Ishikawa (cell line): Measurements from ENCODE around the gene MGMT.

Experiments used
- CEBPB ChIP-seq: IDR thresholded peaks from 2 replicates; pipeline ENCODE4 v1.6.1; 2012
- CREB1 ChIP-seq: IDR thresholded peaks from 2 replicates; pipeline ENCODE4 v1.6.1; 2012; ENCODE audit warnings: low read depth
- EGR1 ChIP-seq: IDR thresholded peaks from 2 replicates; pipeline ENCODE4 v1.6.1; 2012
- EP300 ChIP-seq: IDR thresholded peaks from 2 replicates; pipeline ENCODE4 v1.6.1; 2012; ENCODE audit warnings: borderline replicate concordance
- FOXM1 ChIP-seq: IDR thresholded peaks from 2 replicates; pipeline ENCODE4 v1.6.1; 2012; ENCODE audit warnings: low read depth, borderline replicate concordance
- NFIC ChIP-seq: IDR thresholded peaks from 2 replicates; pipeline ENCODE4 v1.6.1; 2012
- RAD21 ChIP-seq: IDR thresholded peaks from 2 replicates; pipeline ENCODE4 v1.6.1; 2012; ENCODE audit warnings: low read depth
- TAF1 ChIP-seq: IDR thresholded peaks from 2 replicates; pipeline ENCODE4 v1.6.1; 2012; ENCODE audit warnings: low read depth, mild to moderate bottlenecking
- TCF12 ChIP-seq: IDR thresholded peaks from 2 replicates; pipeline ENCODE4 v1.6.1; 2012; ENCODE audit warnings: low read depth
- TEAD4 ChIP-seq: IDR thresholded peaks from 2 replicates; pipeline ENCODE4 v1.6.1; 2012
- YY1 ChIP-seq: IDR thresholded peaks from 2 replicates; pipeline ENCODE4 v1.6.1; 2012; ENCODE audit warnings: low read depth
- ZBTB7A ChIP-seq: IDR thresholded peaks from 2 replicates; pipeline ENCODE4 v1.6.1; 2012; ENCODE audit warnings: low read depth
- TF ChIP-seq, protein P1 (sequence below): IDR thresholded peaks from 2 replicates; pipeline ENCODE4 v1.6.1; 2012
- TF ChIP-seq, protein P2 (sequence below): IDR thresholded peaks from 2 replicates; pipeline ENCODE4 v1.6.1; 2012; ENCODE audit warnings: low read depth, mild to moderate bottlenecking
- TF ChIP-seq, protein P3 (sequence below): IDR thresholded peaks from 2 replicates; pipeline ENCODE4 v1.6.1; 2012

The MGMT gene

DNA sequence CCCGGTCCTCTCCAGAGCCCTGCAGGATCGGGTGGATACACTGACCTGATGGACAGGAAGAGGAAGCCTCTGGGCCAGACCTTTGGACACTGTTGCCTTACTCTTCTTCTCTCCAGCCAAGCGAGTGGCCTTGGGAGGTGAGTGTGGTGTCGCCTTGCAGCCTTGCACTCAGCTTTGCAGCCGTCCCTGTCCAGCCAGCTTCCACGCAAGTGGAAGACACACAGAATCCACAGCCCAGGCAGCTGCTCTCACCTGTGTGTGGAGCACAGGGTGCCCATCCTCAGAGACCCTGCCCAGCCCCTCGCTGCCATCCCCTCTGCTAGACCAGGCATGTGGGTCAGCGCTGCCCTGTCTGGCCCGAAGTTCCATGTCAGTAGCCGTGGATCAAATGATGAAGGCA, 258.0 kb downstream of the MGMT start:
- TF ChIP-seq NFIC: no peak
- TF ChIP-seq, protein P1, sequence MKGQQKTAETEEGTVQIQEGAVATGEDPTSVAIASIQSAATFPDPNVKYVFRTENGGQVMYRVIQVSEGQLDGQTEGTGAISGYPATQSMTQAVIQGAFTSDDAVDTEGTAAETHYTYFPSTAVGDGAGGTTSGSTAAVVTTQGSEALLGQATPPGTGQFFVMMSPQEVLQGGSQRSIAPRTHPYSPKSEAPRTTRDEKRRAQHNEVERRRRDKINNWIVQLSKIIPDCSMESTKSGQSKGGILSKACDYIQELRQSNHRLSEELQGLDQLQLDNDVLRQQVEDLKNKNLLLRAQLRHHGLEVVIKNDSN: no peak
- TF ChIP-seq CREB1: no peak
- no peak for TF ChIP-seq EGR1

DNA sequence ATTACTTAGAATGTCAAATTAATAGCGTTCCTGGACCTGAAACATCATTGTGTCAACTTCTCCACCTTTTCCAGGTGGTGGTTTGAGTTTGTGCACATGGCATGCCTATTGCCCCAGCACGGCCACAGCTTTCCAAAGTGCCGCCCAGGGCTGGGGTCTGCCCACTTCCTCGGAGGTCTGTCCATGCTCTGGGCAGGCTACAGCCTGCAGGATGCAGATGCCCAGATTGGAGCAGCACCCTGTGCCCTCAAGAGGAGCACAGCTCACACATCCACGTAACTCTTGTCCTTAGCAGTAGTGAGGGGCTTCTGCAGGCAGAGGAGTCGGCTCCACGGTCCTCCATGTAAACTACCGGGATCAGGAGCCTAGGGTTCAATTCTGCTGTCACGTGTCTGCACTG, 258.4 kb downstream of the MGMT start:
- no peak for TF ChIP-seq EP300
- no peak for TF ChIP-seq RAD21
- no peak for TF ChIP-seq NFIC
- TF ChIP-seq EGR1: no peak
- no peak for TF ChIP-seq TAF1
- no peak for TF ChIP-seq TEAD4
- TF ChIP-seq, protein P2, sequence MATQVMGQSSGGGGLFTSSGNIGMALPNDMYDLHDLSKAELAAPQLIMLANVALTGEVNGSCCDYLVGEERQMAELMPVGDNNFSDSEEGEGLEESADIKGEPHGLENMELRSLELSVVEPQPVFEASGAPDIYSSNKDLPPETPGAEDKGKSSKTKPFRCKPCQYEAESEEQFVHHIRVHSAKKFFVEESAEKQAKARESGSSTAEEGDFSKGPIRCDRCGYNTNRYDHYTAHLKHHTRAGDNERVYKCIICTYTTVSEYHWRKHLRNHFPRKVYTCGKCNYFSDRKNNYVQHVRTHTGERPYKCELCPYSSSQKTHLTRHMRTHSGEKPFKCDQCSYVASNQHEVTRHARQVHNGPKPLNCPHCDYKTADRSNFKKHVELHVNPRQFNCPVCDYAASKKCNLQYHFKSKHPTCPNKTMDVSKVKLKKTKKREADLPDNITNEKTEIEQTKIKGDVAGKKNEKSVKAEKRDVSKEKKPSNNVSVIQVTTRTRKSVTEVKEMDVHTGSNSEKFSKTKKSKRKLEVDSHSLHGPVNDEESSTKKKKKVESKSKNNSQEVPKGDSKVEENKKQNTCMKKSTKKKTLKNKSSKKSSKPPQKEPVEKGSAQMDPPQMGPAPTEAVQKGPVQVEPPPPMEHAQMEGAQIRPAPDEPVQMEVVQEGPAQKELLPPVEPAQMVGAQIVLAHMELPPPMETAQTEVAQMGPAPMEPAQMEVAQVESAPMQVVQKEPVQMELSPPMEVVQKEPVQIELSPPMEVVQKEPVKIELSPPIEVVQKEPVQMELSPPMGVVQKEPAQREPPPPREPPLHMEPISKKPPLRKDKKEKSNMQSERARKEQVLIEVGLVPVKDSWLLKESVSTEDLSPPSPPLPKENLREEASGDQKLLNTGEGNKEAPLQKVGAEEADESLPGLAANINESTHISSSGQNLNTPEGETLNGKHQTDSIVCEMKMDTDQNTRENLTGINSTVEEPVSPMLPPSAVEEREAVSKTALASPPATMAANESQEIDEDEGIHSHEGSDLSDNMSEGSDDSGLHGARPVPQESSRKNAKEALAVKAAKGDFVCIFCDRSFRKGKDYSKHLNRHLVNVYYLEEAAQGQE: no peak
- no peak for TF ChIP-seq FOXM1
- TF ChIP-seq YY1: no peak

DNA sequence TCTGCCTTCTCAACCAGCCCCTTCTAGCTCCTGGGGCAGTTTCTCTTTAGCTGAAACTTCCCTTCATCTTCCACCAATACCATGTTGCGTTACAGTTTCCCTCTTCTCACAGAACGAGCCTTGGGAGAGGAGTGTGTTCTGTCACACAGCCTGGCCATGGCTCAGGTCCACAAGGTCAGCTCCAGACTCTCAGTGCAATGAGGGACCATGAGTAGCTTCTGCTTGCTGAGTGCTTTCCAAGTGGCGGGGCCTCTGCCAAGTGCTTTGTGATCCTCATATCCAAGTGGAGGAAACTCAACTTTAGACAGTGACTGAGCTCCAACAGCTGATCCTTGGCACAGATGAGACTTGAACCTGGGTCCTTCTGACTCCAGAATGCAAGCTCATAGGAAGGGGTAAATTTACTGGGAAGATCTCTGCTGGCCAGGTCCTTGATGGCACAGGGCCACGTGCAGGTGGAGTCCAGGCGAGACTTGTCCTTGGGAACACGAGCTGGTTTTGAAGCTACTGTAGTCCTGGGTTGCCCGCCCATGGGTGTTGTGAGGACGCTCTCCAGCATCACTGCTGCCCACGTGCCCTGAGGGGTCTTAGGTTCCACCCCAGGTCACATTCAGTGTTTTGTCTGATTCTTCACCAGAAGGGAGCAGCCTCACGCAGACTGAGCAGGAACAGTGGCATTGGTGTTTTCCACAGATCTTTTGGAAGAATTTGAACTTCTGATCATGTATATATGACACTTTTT, 259.0 kb downstream of the MGMT start:
- TF ChIP-seq YY1: no peak
- TF ChIP-seq ZBTB7A: no peak
- TF ChIP-seq, protein P1: no peak
- TF ChIP-seq TCF12: no peak
- no peak for TF ChIP-seq CREB1
- TF ChIP-seq FOXM1: no peak
- TF ChIP-seq EP300: no peak
- TF ChIP-seq, protein P3, sequence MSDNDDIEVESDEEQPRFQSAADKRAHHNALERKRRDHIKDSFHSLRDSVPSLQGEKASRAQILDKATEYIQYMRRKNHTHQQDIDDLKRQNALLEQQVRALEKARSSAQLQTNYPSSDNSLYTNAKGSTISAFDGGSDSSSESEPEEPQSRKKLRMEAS: no peak

DNA sequence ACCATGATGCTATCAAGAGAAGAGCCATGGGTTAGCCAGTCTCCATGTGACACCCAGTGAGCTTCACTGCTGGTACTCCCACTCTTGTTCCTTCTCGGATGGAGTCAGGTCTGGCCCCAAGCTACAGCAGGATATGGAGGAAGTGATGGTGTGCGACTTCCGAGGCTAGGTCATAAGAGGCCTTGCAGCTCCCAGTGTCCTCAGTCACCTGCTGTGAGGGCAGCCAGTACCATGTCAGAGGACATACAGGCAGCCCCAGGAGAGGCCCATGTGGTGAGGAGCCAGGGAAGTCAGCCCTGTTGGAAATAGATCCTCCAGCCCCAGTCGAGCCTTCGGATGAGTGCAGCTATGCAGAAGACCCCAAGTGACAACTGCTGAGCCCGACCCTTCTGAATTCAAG, 260.0 kb downstream of the MGMT start:
- TF ChIP-seq, protein P1: no peak
- no peak for TF ChIP-seq ZBTB7A
- TF ChIP-seq, protein P2: no peak
- TF ChIP-seq NFIC: no peak
- no peak for TF ChIP-seq CREB1
- no peak for TF ChIP-seq FOXM1
- TF ChIP-seq EGR1: no peak
- no peak for TF ChIP-seq YY1
- TF ChIP-seq, protein P3: no peak
- TF ChIP-seq CEBPB: no peak
- no peak for TF ChIP-seq TCF12
- no peak for TF ChIP-seq TEAD4
- no peak for TF ChIP-seq EP300
- TF ChIP-seq RAD21: no peak

DNA sequence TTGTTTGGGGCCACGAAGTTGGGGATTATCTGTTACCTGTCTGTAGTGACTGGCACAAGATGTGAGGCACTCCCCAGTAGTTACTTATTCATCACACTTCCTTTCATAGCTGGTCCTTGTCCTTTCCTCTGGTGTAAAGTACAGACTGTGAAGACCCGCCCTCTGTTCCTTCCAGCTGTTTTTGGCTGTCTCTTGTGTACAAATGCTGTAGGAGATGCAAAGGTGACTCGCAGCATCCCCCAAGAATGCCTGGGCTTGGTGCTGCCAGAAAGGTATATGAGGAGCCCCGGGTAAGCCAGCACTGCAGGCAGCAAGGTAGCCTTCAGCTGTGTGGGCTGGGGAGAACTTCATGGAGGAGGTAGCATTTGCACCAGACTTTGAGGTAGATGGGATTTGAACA, 260.5 kb downstream of the MGMT start:
- TF ChIP-seq RAD21 (no peak), TCF12 (no peak), FOXM1 (no peak), EGR1 (no peak), NFIC (no peak), TAF1 (no peak), TEAD4 (no peak), CREB1 (no peak), CEBPB (no peak), YY1 (no peak), ZBTB7A (no peak), EP300 (no peak)
- TF ChIP-seq, protein P1: no peak
- TF ChIP-seq, protein P3: no peak
- TF ChIP-seq, protein P2: no peak
